ENCODE data around the gene ATP11A. TPM values are rescaled to one million over a fixed set of nuclear protein-coding genes. Genes with fewer than 3 reads are reported as not detected.
A peak's percentile ranks its signal among the peaks of the same experiment; 100 is the strongest.

ATP11A gene
- total RNA-seq, 1 donor from 2014 or later = 102 TPM

DNA sequence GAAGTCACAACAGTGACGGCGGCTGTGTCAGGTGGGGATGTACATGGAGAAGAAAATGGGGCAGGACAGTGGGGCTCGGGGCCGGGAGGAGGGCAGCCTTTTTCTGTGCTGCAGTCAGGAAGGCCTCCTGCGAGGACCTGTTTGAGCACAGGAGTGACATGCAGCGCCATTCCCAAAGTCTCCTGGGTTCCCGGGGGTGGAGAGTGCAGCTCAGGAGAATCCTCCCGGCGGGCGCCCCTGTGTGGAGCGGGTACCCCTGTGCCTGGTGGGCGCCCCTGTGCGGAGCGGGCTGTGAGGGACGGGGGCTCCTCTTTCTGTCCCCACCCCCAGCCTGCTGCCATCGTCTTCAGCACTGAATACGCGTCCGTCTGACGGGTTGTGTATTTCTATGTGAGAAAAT is 62.4 kb downstream of the ATP11A start:
- intact Hi-C loops (cut with micrococcal nuclease) = no loop called here
- ATAC-seq (peak; percentile 9), DNase-seq (no peak)

DNA sequence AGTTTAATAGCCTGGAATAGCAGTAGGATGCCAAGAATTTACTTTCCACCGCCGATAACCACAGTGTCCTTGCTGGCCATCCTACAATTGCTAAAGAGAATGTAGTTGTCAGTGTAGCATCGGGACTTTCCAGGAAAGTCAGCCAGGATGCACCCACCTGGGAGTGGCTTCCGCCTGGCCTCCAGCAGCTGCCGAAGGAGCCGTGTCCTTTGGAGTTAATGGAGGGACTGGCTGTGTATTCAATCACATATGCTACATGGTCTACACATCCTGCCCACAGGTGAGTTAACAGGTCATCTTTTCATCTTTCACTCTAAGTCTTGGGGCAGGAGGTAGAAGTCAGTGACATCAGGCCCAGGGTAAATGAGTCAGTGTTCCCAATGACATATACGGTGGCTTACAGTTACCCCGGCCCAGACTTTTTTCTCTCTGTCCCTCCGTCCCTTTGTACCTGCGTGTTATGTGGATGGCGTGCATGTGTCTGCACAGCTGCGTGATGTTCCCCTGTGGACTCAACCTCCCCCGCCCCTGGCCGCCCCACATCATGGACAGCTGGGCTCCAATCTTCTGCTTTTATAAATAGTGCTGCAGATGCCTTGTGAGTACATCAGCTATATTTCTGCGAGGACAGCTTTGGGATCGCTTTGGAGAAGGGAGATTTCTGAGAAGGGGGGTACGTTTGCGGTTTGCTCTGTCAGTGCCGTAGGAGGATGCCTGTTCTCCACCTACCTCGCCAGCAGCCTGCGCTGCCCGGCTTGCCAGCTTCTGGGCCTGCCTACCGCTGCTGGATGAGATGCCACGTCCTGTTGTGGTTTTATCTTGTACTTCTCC is 63.1 kb downstream of the ATP11A start:
- peak; percentile 35 for ATAC-seq

DNA sequence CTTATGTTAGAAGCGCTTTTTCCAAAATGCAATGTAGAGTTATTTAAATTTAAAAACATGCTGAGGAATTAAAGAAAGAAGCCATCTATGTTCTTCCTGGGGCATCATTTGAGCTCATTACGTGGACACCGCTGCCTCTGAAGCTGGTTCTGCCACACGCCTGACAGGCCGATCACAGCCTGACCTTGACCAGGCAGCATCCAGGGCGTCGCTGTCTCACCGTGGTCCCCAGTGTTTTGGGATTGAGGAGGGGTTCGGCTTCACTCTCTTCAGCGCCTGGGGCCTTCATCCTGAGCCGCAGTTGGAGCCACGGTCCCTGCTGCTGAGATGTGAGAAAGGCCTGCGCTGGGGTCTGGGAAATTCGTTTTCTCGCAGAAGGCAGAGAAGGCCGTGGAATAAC is 64.0 kb downstream of the ATP11A start:
- no peak for DNase-seq
- no peak for ATAC-seq
- intact Hi-C loops (cut with micrococcal nuclease) = no loop called here

More for the DNA sequence above, 63.1 kb downstream of the ATP11A start:
- DNase-seq = peak; percentile 45
- intact Hi-C loops (cut with micrococcal nuclease) = no loop called here

DNA sequence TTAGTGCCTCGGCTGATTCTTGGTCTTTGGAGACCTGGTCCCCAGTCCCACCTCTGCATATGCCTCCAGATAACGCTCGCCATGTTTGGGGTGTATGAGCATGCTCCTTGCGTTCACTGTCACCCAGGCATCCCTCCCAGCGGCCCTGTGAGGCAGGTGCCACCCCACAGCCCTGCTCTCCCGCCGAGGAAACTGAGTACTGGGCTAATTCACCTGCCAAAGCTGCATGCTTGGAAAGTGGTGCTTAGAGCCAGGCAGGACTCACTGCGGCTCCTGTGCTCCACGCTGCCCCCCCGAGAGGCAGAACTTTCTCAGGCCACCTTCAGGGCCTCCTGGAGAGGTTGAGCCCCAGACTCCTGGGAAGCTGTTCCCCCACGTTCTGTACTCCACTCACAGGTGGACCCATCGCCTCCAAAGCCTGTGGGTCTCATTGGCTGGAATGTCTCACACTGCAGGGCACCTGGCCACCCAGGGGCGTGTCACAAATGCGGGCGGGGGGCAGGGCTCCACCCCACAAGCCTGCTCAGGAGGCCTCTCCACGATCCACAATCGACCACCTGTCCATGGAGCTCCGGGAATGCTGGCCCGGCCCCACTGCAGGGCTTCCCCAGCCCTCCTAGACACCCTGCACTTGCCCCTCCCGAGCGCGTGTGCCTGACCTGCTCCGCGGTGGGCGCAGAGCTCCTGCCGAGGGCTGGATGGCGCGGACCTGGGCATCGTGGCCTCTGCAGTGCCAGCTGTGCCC is 64.6 kb downstream of the ATP11A start:
- peak; percentile 22 for ATAC-seq
- intact Hi-C loops (cut with micrococcal nuclease) = no loop called here
- no peak for DNase-seq

DNA sequence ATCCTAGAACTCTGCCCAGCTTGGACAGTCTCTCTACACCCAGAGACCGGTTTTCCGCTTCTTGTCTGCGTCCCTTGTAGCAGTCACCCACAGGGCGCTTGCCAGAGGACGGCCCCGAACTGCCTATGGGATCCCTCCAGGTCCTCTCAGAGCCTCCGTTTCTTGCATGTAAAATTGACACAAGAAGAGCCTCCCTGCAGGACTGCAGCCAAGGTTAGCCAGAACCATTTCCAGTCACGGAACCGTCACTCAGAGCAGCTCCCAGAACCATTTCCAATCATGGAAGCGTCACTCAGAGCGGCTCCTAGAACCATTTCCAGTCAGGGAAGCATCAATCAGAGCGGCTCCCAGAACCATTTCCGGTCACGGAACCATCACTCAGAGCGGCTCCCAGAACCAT is 65.5 kb downstream of the ATP11A start:
- intact Hi-C loops (cut with micrococcal nuclease) = no loop called here
- no peak for ATAC-seq
- no peak for DNase-seq

DNA sequence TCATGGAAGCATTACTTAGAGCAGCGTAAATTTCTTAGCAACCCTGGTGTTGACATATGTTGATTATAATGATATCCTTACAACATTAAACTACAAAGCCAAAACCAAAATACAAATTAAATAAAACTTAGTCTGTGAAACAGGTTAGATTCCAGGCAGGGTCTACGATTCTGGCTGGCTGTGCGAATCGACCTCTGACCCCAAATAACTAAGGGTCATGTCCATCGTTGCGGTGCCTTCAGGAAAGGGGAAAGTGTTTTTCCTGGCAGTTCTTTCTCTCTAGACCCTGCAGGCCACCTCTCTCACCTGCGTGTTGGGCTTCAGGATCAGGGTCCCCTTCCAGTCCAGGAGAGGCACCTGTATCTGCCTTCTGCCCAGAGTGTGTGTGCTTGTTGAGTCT is 66.2 kb downstream of the ATP11A start:
- intact Hi-C loops (cut with micrococcal nuclease) = no loop called here
- no peak for DNase-seq
- ATAC-seq = no peak

DNA sequence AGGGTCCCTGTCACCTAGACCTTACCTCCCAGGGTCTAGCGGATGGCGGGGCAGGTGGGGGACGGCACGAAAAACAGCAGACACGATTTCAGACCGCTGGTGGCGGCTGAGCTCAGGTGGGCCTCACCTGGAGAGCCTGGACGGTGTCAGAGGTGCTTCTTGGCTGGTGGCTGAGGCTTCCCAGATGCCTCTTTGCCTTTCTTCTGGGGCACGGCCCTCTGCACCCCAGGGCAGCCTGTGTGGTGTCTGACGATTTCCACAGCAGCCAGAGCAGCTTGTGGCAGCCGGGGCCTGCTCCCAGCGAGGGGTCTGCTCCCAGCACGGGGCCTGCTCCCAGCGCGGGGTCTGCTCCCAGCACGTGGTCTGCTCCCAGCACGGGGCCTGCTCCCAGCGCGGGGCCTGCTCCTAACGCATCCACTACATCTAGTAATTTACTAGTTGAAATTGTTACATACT is 66.7 kb downstream of the ATP11A start:
- DNase-seq = no peak
- intact Hi-C loops (cut with micrococcal nuclease) = no loop called here

DNA sequence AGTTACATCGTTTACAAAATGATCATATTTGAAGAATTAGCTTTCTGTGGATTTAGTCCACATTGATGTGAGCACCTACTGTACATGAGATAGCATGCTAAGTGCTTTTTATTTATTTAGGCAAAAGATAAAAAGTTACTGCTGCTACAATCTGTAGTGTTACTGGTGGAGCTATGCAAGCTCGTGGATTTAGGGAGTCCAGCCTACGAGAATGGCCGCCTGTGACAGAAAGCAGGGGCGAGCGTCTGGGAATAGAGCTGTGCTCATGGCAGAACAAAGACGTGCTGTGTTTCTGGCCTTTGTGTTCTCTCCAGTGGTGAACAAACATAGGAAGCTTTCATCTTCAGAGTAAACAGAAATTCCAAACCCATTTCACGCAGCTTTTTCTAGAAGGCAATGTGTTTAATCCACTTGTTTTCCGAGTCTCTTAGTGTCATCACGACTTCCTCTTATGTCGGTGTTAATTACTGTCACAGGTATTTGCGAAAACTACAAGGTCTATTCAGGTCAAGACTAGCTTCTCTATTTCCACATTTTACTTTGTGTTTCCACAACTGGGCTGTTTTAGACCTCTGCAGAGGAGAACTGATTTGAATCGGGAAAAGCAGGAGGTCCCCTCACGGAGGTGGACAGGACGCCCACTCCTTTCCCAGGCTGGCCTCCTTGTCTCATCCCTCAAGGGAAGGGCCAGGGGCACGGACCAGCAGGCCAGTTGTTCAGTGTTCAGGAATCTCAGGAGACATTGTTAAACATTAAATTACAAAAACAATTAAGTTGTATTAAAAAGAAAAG is 67.3 kb downstream of the ATP11A start:
- DNase-seq (no peak), ATAC-seq (no peak)
- intact Hi-C loops (cut with micrococcal nuclease) = no loop called here

More for the DNA sequence above, 66.7 kb downstream of the ATP11A start:
- no peak for ATAC-seq

DNA sequence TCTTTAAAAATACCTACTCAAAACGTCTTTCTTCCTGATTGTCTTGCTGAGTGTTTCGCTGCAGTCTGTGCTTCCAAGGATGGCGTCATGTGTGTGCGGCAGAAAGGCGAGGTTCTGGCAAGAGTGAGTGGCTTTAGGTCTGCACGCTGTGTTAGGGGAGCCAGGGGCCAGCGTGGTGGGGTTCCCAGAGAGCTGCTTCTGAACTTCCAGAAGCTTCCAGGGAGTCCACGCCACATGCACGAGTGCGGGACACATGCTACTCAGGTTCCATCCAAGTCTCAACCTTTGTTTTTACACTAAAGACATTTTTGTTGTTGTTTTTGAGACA is 67.9 kb downstream of the ATP11A start:
- intact Hi-C loops (cut with micrococcal nuclease) = no loop called here
- ATAC-seq = no peak
- no peak for DNase-seq

DNA sequence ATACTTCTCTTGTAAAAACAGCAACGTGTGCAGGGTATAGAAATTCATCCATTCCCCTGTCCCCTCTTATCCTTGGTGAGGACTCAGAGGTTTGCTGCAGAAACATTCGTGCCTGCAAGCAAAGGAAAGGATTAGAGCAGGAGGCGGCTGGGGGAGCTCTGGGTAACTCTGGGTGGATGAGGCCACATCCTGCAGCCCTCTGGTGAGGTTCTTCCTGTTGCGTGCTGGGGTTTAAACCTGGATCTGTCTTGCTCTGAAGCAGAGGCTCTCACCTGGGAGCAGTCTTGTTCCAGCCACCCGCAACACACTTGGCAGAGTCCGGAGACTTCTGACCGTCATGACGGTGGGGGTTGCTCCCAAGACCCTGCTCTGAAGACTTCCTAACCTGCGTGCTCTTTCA is 69.2 kb downstream of the ATP11A start:
- intact Hi-C loops (cut with micrococcal nuclease) = no loop called here
- ATAC-seq (no peak), DNase-seq (no peak)

DNA sequence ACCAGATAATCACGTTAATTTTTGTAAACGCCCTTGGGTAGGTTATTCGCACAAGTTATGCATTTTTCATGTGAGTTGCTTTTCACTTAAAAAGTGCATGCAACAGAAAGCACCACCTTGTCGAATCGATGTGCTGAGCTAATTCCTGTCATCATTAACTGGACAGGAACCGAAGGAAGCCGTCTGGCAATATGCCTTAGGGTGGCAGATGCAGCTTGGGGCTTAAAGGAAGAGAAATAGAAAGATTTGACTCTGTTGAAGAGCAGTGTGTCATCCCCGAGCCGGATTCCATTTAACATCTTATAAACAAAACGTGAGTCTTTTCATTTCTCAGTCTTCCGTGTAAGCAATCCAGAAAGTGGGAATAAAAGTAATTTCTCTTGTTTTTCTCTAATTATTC is 70.0 kb downstream of the ATP11A start:
- intact Hi-C loops (cut with micrococcal nuclease) = no loop called here
- ATAC-seq = no peak
- DNase-seq = no peak

DNA sequence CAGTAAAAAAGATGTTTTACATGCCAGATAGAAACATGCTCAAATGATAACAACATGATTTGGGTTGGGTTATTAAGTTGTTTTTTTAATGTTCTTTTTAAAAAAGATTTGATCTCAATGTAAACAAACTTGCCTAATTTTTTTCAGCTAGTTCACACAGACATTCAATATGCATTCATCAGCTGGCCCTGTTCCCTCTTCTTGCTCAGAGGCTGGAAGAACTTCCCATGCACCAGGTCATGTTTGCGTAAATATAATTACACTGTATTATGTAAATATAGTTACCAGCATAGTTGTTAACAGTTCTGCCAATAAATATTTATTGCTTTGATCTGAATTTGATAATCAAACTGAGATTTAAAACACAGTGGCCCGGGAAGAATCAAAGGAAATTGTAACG is 70.6 kb downstream of the ATP11A start:
- intact Hi-C loops (cut with micrococcal nuclease) = no loop called here
- ATAC-seq = no peak
- no peak for DNase-seq

DNA sequence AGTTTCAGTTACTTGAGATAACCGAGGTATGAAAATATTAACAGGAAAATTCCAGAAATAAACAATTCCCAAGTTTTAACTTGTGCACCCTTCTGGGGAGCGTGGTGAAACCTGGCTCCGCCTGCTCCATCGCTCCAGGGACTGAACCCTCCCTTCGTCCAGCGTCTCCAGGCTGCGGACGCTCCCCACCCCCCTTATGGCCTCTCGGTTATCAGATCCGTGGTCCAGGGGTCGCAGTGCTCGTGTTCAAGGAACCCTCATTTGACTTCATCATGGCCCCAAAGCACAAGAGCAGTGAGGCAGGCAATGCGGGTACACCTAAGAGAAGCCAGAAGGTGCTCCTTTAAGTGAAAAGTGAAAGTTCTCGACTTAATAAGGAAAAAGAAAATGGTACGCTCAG is 71.1 kb downstream of the ATP11A start:
- intact Hi-C loops (cut with micrococcal nuclease) = no loop called here
- ATAC-seq (no peak), DNase-seq (no peak)

DNA sequence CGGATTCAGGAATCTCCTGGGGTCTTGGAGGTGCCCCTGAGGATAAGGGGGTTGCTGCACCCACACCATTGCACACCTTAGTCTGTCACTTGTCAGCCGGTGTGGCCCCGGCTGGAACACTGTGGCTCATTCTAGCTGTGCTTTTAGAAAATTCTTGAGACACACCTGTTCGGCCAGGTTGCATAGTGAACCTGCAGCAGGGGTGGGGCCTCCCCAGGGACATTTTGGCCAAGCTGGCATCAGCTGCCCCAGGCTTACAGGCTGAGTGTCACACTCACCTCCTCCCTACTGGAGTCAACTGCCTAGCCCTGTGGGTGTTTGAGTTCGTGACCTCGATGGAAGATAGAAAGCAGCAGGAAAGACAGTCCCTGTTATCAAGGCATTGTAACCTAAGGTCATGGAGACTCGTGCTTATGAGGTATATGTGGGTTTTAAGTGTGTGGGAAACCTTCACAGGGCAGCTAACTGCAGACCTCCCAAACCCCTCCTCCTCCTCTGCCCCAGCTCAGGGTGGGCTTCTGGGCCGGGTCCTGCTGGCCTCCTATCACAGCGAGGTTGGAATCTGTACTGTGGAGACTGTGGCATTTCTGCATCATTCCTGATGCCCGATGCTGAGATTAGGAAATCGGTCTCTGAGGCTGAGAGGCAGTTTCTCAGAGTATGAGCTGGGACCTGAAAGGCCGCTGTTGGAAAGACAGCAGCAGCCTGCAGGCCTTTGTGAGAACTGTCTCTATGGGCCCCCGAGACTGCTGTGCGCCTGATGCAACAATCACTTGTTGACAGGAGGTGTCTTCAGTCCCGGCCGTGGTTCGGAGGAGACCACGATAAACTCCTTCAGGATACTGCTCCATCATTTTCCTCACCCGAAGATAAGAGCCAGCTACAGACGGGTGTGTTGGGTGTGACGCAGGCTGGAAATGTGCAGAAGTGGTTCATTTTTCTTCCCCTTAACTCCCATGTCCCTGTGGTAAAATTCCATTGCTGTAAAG is 72.2 kb downstream of the ATP11A start:
- DNase-seq (peak; percentile 63), ATAC-seq (peak; percentile 77)
- intact Hi-C loops (cut with micrococcal nuclease) = no loop called here

DNA sequence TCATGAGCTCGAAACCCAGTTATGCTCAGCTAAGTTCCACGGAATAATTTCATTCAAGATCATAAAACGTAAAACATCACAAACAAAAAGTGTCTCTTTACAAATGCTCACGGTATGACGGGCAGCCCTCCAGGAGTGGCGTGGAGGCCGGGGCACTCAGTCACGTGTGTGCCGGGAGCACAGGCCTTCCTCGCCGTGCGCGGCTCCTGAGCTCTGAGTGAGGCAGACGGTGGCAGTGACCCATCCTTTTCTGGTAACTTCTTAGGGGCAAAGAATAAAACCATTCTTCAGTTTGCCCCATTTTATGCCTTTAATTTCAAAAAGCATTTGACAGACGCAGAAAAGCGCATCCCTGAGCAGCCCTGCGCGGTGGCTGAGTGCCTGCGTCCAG is 72.8 kb downstream of the ATP11A start:
- DNase-seq (no peak), ATAC-seq (peak; percentile 52)
- intact Hi-C loops (cut with micrococcal nuclease) = no loop called here

DNA sequence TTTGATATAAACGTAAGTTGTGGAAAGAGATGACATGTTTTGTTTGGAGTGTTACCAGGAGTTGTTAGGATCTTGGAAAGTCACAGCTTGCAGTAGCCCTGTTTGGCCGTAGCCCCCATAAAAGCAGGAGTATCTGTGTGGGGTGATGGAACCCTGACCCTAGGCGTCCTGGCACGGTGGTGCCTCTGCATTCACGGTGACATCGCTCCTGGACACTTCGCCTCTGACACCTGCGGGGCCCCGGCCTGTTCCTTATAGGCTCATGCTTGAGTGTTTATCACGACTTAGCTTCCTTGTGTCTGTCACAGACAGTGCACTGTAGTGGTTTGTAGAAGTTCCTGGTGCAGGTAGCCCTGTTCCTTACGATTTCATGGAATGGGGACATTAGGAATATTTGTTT is 74.2 kb downstream of the ATP11A start:
- ATAC-seq (no peak), DNase-seq (no peak)
- intact Hi-C loops (cut with micrococcal nuclease) = no loop called here

DNA sequence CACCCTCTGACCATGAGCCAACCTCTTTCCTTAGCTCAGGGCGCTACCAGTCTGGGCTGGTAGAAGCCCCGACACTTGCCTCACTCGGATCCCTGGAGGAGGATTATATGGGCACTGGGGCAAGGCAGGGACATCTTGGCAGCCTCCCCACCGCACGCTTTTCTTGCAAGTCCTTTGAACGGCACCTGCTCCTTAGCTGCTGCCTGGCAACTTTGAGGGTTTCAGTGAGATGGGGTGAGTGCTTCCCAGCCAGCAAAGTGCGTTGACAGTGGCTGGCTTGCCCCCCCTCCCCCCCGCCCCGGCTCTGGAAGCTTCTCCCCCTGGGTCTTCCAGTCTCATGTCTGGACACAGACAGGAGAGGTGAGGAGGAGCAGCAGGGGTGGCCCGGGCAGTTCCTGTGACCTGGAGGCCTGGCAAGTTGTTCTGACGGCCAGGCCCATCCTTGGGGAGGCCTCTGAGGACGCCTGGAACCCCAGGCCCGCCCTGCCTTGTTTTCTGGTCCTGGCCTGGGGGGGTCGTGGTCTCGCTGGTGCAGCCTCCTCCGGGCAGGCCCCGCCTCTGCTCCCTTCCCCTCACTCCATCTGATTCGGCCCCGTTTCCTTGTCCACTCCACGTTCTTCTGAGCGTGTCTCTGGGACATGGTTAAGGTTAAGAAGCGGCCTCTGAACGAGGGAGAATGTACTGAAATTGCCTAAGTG is 75.2 kb downstream of the ATP11A start:
- DNase-seq = no peak
- no peak for ATAC-seq
- intact Hi-C loops (cut with micrococcal nuclease) = no loop called here

DNA sequence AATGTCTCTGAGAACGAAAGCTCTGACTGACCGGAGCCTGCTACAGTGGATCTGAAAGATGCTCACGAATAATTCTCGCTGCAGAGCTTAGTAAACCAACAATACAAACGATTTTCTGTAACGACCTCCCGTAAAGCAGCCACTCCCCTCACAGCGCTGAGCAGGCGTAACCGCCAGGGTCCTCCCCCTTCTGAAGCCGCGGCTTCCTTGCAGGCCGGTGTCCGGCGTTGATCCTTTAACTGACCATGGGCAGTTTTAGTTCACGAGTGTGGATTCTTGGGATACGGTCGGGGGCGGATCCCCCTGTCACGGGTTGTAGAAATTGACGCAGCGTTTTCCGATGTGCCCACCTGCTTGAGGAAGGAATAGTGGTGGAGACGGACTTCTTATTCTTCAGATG is 75.9 kb downstream of the ATP11A start:
- intact Hi-C loops (cut with micrococcal nuclease) = no loop called here
- DNase-seq (no peak), ATAC-seq (no peak)

All from left ventricle myocardium superior (tissue), 1 donor.